SHP77 (cell line): ENCODE data around the gene OR10H3.
"Not testable (repeated sequence)": the region's sequence is repeated elsewhere in the genome, so short reads cannot be mapped to it uniquely, and the experiment has no call there.

Source experiments
- DNase-seq, 2 experiments: peaks; one replicate each; lab custom pipeline; 2025; lab: John Stamatoyannopoulos, UW

The OR10H3 gene

GRCh38 chr19:15737722-15738121 lies at the start of gene OR10H3:
OR10H3 (plus strand) TSS chr19:15737985; CDS start chr19:15741393, 3,408 bp downstream.
- no peak for DNase-seq

- no peak for DNase-seq
Measured at GRCh38 chr19:15696654-15697194, 41.1 kb upstream of the OR10H3 start.

GRCh38 chr19:15701757-15702533 lies 35.8 kb upstream of the OR10H3 start:
- DNase-seq, result peak; percentile 5 to 31

GRCh38 chr19:15702534-15702930 lies 35.3 kb upstream of the OR10H3 start:
- DNase-seq, result peak; percentile 54 to 78

- no peak for DNase-seq
Measured at GRCh38 chr19:15714638-15715037, 23.1 kb upstream of the OR10H3 start.

GRCh38 chr19:15715642-15716041 lies 22.1 kb upstream of the OR10H3 start:
- no peak for DNase-seq

- DNase-seq, result no peak
Measured at GRCh38 chr19:15717809-15718208, 20.0 kb upstream of the OR10H3 start.

GRCh38 chr19:15721268-15721667 lies 16.5 kb upstream of the OR10H3 start:
- no peak for DNase-seq

GRCh38 chr19:15722956-15723355 lies 14.8 kb upstream of the OR10H3 start:
- DNase-seq, result no peak

- no peak for DNase-seq
Measured at GRCh38 chr19:15727724-15728123, 10.1 kb upstream of the OR10H3 start, which contains the start of gene OR10H2. OR10H2 (plus strand) TSS chr19:15728024; CDS start chr19:15728044, 20 bp downstream.

GRCh38 chr19:15730538-15730937 lies 7.2 kb upstream of the OR10H3 start:
- DNase-seq, result no peak

GRCh38 chr19:15732388-15732787 lies 5.4 kb upstream of the OR10H3 start:
- DNase-seq, result no peak

- DNase-seq, result no peak
Measured at GRCh38 chr19:15733895-15734294, 3.9 kb upstream of the OR10H3 start.

- DNase-seq, result no peak
Measured at GRCh38 chr19:15740785-15741184, 3.0 kb downstream of the OR10H3 start.

- no peak for DNase-seq
Measured at GRCh38 chr19:15748239-15748638, 10.5 kb downstream of the OR10H3 start.

GRCh38 chr19:15758379-15758778 lies 20.6 kb downstream of the OR10H3 start:
- DNase-seq, result no peak

- no peak for DNase-seq
Measured at GRCh38 chr19:15759962-15760565, 22.3 kb downstream of the OR10H3 start.

- no peak for DNase-seq
Measured at GRCh38 chr19:15769586-15769985, 31.8 kb downstream of the OR10H3 start.

GRCh38 chr19:15774159-15774558 lies 36.4 kb downstream of the OR10H3 start:
- not testable (repeated sequence) for DNase-seq

- DNase-seq, result no peak
Measured at GRCh38 chr19:15775249-15775648, 37.5 kb downstream of the OR10H3 start.

GRCh38 chr19:15776264-15776663 lies 38.5 kb downstream of the OR10H3 start:
- no peak for DNase-seq

GRCh38 chr19:15776991-15777970 lies 39.5 kb downstream of the OR10H3 start:
- DNase-seq, result no peak
